Stimulated activated CD4-positive, alpha-beta T cell treated with anti-CD3 and anti-CD28 coated beads, Interleukin-1b, Interleukin-23, amount 100 ng/mL, for 1 hour (primary cell): Measurements from ENCODE around the gene TTLL8.

Experiments
- DNase-seq, 2 donors: peaks; one replicate each; pipeline ENCODE4 v3.0.0-alpha.2; 2020; ENCODE audit warnings: low read depth in 2 of 2

Gene TTLL8

DNA sequence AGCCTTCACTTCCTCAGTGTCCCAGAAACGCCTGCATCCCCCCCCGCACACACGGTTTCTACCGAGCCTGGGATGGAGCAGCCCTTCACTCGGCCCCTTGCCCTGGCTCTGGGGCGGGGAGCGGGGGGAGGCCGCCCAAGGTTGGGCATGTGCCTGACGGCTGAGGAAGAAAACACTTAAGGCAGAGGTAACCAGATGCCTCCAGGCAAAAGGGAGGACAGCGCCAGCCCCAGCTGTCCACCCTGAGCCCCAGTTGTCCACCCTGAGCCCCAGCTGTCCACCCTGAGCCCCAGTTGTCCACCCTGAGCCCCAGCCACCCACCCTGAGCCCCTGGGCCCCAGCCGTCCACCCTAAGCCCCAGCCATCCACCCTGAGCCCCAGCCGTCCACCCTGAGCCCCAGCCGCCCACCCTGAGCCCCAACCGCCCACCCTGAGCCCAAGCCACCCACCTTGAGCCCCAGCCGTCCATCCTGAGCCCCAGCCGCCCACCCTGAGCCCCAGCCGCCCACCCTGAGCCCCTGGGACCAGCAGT, 3.8 kb upstream of the TTLL8 start:
- DNase-seq = no peak

DNA sequence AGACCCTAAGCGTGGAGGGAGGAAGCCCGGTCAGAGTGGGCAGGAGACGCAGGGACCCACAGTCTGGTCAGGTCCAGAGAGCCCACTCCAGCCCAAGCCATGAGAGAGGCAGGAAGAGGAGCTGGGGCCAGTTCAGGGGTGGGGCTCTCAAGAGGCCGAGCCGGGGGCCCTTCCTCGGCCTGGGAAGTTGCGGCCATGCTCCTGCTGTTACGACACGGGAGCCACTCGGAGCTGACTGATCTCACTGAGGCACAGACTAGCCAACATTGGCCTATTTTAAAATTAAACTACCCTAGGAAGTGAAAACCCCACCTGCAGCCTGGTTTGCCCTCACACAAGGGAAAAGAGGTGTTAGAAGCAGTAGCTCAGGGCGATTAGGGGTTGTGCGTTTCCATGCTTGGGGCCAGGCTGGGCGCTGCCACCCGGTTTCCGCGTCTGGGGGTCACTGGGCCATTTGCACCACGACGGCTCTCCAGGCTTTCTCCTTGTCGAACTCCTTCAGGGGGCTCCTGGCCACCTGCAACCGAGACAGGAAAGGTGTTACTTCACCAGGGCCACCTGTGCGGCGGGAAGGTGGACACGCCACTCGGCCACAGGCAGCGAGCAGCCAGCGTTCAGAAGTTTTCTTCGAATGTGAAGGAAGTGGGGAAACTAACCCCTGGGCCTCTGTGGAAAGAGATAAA, 3.2 kb upstream of the TTLL8 start:
- no peak for DNase-seq

DNA sequence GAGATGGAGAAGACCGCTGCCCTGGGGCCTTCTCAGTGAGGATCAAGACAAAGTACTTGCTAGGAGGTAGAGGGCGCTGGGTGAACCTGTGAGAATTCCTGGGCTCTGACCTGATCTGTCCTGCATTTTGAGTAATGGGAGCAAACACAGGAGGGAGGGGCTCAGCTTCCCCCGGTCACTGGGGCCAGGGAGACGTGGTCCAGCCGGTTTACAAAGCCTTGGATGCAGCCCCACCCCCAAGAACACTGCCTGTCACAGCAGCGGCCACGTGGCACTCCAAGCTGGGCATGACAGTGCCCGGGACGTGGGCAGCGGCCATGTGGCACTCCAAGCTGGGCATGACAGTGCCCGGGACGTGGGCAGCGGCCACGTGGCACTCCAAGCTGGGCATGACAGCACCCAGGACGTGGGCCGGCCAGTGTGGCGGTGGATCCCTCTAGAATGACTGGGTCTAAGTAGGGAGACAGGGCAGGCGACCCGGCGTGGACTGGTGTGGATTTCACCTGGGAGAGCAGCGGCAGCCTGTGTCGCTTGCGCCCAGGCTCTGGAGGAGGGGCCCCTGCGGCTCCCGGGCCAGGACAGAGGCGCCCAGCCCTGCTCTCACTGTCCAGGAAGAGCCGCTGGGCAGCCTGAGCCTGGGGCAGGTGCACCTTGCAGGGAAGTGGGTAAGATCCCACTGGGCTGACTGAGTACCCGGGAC, 2.5 kb upstream of the TTLL8 start:
- DNase-seq = no peak

DNA sequence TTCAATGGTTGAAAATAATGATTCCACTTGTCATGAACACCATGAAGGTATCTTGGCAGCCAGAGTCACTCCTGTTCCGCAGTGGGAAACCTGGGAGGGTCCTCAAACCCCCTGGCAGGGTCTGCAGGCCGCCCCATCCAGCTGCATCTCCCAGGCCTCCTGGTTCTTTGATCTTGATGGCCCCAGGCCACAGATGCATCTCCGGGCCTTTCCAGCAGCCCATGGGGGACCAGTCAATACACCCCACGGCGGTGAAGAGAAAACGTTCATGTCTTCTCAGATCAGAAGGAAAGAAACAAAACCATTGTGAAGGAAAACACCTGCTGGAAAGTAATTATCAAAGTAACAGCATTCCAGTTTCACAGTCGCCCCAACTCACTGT, 1.8 kb upstream of the TTLL8 start:
- DNase-seq = no peak

DNA sequence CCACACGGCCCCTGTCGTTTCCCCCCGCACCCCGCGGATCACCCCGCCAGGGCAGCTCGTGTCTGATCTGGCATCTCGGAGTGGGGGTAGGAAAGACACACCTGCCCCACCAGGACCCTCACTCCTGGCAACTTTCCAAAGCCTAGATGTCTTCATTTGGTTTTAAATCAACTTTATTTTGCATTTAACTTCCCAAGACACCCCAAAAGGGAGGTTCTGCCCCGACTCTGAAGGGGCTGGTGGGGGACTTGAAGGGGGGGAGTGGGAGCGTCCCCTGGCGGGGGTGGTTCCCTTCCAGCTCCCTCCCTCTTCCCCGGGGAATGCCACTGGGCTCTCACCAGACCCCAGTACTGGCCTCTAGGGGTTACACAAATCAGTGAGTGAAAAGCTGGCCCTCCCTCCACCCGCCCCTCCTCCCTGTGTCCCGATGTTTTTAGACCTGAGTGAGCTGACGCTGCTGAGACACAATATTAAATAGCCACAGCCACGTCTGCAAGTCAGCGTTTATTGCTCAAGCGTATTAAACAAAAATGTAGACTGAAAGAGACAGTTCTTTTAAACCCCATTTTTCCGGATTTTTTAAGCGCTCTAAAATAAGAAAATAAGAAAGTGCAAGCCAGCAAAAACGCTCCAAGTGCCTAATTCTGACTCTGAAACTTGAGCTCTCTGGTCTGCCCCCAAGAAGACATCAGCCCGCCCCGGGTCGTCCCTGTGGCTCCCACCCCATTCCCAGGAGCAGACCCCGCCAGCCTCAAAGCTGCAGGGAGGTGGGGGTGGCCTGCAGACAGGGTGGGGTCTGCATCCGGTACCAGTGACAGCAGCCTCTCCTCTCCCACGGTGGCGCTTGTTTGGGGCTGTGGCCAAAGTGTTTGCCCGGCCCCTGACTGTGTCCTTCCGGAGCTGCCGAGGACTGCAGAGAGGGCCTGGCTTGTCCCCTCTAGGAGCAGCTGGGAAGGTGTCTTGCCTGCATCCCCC, 1.1 kb upstream of the TTLL8 start:
- no peak for DNase-seq

DNA sequence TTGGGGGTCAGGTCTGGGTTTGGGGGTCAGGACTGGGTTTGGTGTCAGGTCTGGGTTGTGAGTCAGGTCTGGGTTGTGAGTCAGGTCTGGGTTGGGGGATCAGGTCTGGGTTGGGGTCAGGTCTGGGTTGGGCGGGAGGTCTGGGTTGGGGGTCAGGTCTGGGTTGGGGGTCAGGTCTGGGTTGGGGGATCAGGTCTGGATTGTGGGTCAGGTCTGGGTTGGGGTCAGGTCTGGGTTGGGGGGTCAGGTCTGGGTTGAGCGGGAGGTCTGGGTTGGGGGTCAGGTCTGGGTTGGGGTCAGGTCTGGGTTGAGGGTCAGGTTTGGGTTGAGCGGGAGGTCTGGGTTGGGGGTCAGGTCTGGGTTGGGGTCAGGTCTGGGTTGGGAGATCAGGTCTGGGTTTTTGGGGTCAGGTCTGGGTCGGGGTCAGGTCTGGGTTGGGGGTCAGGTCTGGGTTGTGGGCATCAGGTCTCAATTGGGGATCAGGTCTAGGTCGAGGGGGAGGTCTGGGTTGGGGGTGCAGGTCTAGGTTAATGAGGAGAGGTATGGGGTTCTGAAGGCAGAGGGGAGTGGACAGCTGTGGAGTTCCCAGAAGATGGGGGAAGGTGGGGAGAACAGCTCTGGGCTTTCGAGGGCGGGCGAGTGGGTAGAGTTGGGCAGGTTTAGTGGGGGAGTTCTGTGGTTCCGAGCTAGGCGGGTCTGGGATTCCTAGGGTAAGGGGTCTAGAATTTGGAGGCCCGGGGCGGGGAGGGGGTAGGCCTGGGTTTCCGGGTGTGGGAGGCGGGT, 629 bp downstream of the TTLL8 start:
- no peak for DNase-seq

DNA sequence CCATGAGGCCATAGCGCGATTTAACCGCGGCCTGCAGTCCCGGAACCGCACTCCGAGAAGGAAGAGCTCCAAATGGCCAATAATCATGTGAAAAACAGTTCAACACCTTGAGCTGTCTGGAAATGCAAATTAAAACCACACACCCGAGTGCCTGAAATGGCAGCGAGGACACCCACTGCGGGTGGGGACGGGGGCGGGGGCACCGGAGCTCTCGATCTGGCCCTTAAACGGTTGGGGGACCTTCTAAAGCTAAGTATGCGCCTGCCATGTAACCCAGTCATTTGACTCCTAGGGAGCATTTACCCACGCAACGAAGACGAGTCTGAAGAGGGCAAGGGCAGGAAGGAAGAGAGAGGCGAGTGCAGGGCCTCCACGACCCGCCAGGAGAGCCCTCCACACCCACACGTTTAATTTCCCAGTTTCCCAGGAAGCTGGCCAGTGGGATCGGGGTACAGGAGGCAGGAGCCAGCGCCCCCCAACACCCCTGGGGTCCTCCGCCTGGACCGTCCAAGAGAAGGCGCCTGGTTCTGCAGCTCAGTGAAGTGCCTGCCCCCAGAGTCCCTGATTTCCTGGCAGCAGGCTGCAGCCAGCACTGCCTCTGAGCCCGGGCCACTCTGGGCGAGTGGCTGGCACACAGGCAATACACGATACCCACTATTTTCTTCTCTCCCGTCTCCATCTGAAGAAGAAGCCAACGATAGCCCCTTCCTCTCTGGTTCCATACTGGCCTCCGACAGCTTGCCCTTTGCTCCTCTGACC, 1.7 kb downstream of the TTLL8 start:
- no peak for DNase-seq

DNA sequence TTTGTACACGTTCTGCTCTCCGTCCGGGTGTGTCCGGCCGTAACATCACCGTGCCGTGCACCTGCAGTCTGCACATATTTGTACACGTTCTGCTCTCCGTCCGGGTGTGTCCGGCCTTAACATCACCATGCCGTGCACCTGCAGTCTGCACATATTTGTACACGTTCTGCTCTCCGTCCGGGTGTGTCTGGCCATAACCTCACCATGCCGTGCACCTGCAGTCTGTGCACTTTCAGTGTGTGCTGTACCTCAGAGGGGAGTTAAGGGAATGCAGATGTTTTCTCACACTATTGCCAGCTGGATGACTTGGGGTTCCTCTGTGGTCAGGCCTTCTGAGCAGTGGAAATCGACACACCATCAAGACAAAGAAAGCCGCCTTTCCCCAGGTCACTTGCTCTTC, 4.2 kb downstream of the TTLL8 start:
- DNase-seq = no peak

DNA sequence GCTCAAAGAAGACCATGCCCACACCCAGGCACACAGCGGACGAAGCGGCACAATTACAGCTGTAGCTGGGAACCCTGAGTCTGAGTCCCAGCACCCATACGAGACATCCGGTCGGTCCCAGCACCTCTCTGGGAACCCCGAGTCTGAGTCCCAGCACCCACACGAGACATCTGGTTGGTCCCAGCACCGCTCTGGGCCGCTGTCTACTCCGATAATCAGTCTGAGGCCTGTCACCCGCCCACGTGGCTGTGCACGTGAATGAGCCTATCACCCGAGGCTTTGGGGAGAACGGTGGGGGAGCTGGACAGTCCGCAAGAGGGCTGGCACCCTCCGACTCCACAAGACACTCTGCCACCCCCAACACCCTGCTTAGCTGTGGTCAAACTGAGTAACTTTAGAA, 6.2 kb downstream of the TTLL8 start:
- DNase-seq = no peak

DNA sequence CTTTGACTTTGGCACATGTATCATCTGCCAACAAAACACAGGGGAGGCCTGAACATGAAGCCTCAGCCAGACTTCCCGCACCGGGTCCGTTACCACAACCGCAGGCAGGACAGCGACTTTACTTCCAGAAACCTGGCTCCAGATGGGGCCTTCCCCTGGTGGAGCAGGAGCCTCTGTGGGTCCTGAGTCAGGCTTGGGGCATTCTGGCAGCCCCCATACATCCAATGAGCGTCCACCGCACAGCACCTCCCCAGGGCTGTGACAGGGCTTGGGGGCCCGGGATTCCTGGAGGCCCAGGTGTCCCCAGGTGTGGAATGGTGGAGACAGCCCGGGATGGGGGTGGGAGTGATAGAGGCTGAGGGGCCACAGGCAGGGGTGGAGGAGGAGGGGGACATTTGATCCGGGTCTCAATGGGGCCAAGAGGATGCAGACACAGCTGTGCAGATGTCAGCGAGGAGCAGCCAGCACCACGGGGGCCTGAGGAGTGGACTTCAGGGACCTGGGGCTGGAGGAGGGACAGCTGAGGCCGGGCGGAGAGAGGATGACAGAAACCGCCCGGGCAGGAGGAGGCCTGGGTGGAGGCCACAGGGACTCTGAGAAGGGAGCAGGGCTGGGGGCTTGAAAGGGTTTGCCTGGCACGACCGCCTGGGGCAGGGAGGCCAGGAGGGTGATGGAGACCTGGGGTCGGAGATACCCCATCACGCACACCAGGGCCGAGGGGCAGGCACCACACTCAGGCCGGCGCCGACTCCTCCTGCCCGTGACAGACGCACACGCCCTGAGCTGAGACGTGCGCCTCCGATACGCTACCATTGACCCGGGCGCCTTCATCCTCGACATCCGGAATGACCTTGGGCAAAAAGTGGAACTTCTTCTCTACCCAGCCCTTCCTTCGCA, 8.6 kb downstream of the TTLL8 start:
- DNase-seq = no peak

DNA sequence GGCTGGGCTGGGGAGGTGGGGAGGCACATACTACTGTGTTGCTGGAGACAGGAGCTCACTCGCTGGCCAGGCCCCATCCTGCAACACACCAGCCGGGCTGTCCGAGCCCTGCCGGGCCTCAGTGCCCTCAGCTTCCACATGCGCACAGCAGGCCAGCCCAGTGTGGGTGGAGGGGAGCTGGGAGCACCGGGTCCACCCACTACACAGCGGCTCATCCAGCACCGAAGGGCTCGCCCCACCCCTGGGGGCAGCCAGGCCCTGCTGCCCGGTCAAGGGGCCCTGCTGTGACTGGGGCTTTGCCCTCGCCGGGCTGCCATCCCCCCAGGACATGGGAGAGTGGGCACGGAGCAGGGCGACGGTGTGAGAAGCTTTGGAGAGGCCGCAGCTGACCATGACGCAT, 9.3 kb downstream of the TTLL8 start:
- DNase-seq = no peak

DNA sequence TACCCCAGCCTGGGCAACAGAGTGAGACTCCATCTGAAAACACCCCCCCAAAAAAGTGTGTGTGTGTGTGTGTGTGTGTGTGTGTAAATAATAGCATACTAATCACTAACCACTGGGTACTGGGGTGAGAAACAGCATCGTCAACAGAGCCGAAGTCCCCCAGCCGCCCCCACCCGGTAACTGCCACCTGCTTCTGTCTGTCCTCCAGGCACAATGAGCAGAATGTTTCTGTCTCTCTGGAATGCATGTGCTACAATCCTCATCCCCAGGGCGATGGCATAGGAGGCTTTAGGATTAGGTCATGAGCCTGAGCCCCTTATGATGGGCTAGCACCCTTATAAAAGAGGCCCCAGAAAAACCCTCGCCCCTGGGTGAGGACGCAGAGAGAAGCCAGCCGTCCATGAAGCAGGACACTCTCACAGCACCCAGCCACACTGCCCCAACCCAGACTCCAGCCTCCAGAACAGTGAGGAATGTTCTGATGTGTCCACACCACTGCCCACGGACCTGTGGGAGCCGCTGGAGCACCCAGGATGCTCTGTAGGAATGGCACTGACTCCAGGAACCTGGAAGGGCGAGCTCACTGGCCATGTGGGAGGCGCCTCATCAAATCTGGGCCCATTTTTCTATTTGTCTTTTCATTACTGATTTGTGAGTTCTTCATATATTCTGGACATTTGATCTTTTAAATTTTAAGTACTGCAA, 9.9 kb downstream of the TTLL8 start:
- no peak for DNase-seq

DNA sequence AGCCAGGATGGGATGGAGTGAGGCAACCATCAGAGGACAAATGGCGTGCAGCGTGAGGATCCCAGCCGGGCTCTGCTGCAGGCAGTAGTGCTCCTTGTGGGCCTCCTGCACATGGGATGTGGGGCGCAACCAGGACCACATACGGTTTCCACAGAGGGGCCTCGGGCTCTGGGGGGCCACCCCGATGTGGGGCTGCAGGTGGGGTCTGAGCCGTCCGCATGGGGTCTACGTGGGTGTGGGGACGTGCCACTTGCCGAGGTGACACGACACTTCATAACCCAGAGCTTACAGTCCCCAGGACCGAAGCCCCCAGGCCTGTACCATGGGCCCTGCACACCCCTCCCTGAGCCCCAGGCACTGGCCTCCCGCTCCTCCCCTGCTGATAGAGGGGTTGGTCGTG, 10.8 kb downstream of the TTLL8 start:
- DNase-seq = no peak

DNA sequence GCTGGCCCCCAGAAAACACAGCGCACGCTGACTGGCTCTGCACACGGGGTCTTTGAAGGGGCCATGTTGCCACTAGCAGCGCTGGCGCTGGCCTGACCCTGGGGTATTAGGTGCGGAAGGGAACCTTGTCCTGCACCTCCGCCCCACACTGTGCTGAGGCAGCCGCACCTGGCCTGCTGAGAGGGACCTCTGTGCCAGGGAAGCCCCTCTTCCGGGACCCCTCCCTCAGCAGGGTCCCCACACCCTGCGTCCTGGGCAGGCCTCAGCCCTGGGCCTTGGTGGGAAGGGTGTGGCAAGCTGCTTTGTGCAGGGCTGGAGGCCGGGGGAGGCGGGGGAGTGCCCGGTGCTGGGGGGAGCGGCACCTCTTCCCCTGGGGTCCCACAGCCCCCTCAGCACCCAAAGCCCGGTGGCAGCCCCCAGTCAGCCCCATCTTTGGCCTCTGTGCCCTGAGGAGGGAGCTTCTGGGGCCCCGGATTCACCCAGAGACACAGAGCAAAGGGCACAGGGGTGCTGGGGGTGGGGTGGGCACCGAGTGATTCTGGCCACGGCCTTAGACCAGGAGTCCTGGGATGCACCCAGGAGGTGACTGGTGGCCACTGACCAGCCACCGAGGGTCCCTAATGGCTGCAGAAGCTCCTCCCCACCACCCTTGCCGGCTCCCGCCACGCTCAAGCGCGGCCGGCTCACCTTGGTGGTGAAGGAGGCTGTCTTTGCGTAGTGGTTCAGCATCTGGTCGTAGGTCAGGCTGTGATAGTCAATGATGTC, 11.4 kb downstream of the TTLL8 start:
- no peak for DNase-seq

DNA sequence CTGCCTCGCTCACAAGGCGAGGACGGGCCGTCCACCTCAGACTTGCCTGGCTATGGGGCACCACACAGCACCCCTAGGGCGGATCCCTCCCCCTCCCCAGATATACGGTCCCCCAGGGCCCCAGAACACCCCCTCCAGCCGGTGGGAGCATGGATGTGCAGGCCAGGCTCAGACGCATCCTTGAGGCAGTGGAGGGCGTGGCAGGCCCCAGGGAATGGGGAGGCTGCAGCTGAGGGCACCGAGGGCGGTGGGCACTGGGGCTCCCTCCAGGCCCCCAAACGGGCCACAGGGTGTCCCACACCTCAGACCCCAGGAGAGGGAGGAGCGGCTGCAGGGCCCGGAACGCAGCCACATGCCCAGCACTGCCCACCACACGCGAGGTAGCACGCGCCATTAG, 12.1 kb downstream of the TTLL8 start:
- no peak for DNase-seq

DNA sequence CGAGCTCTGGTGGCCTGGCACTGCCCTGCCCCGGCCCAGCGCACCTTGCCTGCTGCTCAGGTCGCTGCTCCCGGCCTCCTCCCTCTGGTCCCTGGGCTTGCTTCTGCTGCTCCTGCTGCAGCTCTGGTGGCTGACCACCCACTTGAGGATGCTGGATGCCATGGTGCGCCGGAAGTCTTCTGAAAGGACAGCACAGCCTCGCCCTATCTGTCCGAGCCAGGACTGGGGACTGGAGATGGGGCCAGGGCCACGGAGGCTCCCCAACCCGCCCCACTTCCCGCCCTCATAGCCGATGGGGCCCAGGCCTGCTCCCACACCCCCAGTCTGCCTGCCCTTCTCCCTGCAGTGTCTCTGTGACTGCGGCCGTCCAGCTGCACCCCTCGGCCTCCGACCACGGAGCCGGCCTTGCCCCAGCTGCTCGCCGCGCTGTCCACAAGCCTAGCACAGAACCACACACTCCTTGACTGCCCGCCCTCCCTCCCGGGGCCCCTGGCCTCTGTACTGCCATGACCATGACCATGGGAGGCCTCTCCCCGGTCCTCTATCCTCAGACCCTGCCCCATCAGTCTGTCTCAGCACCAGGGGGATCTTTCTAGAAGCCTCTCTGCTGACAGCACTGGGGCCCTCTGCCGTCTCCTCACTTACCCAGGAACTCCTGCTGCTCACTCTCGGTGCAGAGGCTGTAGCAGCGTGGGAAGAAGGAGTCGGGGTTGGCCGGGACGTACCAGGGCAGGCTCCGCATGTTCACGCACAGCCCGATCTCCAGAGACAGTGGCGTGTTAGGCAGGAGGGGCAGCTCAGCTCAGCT, 12.7 kb downstream of the TTLL8 start:
- DNase-seq = no peak

DNA sequence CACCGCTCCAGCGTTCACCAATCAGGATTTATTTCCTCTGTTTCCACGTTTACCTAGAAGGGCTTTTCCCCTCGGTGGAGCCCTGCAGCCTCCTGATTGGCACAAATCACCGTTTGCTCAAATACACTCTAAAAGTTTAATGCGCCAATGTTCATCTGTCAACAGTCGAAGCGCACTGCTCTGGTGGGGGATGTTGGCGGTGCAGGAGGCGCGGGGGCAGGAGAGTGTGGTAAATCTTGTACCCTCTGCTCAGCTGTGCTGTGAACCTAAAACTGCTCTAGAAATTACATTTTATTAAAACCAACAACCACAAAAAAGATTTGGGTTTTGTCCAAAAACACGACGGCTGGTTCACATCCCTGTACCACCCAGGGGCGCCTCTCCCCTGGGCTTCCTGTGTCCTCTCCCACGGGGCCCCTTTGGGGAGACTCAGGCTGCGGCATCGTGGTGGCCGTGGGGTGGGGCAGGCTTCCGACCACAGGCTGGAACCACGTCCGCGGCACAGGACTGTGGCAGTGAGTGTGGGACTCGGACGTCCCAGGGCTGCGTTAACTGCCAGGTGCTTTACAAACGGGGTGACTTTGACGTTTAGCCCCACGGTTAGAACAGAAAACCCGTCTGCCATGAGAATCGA, 13.5 kb downstream of the TTLL8 start:
- no peak for DNase-seq
